ENCODE measurements around the gene MAML2.

DNA sequence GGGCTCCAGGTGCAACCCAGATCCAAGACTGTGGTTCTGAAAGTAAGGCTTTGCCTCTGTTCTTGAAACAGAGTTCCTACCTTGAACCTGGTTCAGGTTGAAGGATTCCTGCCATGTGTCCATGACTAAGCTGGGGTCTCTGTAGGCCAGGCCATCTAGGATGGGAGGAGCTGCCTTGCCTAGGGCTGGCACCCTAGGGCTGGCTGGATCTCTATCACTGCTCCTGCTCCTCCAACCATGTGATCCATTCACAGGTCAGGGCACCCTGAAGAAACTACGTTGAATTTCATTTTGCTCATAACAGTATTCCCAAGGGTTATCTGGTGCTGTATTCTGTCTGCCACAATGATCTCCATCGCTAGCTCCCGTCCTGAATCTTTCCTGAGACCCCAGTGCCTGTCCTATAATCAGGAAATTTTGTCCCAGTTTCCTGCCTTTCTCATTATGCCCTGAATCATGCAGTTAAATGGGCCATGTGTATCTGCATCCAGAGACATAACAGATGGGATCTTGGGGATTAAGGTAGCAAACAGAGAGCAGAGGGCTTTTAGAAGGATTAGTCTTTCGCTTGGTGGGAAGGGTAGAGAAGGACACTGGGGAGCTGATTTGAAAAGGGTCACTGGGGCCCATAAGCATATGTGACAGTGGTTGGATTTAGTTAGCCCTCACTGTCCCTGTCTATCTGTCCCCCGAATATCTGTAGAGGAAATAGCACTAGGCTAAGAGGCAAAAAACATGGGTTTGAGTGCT lies 320.9 kb downstream of the MAML2 start:
- no peak for TF ChIP-seq CTCF (IDR thresholded peaks at IDR 0.05)
- no peak for TF ChIP-seq POLR2A (IDR thresholded peaks at IDR 0.05)

All from esophagus squamous epithelium (tissue), 4 donors.